GM15510 (cell line): ENCODE results near the gene PLCL2.

Experiments
- POLR2A ChIP-seq: IDR thresholded peaks from 3 replicates; pipeline ENCODE4 v1.6.1; 2011; ENCODE audit warnings: borderline replicate concordance; ENCODE audit not compliant: insufficient read length; ENCODE audit errors: extremely low read depth

PLCL2 gene

GRCh38 chr3:16898595-16899395 is 14.0 kb downstream of the PLCL2 start:
- no peak for TF ChIP-seq POLR2A

GRCh38 chr3:16899919-16900318 is 15.2 kb downstream of the PLCL2 start:
- TF ChIP-seq POLR2A = no peak

- no peak for TF ChIP-seq POLR2A
These were observed 16.2 kb downstream of the PLCL2 start for GRCh38 chr3:16900779-16901440.

DNA sequence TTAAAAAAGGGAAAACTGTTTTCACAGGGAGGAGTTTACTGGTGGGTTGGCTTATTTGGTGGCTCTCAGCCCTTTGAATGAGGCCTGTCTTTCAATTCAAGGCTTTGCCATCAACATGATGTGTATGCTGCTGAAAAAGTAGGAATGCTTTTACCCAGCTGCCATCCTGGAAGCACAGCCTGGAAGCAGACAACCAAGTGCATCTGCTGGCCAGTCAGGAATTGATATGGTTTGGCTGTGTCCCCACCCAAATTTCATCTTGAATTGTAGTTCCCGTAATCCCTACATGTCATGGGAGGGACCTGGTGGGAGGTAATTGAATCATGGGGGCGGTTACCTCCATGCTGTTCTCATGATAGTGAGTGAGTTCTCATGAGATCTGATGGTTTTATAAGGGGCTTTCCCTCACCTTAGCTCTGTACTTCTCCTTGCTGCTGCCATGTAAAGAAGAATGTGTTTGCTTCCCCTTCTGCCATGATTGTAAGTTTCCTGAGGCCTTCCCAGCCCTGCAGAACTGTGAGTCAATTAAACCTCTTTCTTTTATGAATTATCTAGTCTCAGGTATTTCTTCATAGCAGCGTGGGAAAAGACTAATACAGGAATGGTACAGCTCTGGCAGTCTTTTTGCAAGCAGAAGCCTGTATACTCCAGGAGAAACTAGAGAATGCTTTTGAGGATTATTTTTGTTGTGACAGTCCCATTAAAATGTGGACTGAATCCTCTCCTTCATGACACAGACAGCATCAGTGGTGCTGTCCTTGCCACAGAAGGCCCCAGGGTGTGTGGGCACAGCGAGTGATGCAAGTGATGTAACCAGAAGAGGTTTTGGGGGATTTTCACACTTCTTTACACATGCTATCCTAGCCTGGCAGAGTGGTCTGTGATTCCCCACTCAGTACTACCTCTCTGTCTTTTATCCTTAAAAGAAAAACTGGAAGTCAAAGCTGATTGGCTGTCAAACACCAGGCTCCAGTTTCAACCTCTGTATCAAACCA is 20.0 kb downstream of the PLCL2 start:
- TF ChIP-seq POLR2A = no peak

DNA sequence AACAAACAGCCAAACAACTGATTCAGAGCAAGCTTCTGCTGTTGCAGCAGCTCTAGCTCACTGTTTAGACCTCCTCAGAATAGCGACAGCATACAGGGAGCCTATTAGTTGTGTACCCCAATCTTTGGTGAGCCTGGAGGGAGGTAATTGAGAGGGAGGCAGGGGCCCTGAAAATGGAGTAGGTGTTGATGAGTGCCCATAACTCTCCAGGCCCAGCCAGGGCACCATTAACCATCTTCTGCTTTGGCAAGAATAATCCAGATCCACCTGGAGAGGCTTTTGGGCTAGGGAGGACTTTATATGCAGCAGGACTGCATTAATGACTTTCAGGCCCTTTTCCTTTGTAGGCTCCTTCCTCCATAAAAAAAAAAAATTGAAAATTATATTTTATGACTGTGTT is 20.9 kb downstream of the PLCL2 start:
- no peak for TF ChIP-seq POLR2A

- TF ChIP-seq POLR2A = no peak
These were observed 21.9 kb downstream of the PLCL2 start for GRCh38 chr3:16906682-16907081.

- no peak for TF ChIP-seq POLR2A
These were observed 22.5 kb downstream of the PLCL2 start for GRCh38 chr3:16907243-16907642.

DNA sequence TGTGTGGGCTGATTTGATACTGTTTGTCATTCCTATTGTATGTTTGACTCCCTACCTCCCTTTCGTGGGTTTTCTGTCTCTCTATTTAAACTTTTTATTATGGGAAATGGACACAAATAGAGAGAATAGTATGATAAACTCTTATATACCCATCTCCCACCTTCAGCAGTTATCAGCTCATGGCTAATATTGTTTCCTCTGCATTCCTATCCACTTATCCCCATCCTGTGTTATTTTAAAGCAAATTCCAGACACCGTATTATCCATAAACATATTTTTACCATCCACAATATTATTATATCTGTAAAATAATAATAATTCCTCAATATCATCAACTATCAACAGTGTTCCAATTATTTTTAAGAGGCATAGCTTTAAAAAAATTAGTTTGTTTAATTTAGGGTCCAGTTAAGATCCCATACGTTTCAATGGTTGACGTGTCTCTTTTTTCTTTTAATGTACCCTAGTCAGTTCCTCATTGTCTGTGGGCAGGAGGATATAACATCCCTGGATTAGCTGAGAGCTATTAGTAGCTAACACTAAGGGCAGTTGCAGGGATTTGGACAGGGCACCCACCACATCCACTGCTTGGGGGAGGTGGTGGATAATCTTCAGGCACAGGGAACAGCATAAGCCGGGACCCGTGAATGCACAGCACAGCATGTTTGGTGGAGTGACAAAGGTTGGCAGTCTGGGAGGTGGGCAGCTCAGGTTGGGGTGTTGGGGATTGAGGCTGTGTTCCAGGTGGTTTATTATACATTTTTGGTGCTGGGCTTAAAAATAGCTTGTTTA is 23.5 kb downstream of the PLCL2 start:
- TF ChIP-seq POLR2A = no peak

- TF ChIP-seq POLR2A = no peak
These were observed 24.1 kb downstream of the PLCL2 start for GRCh38 chr3:16908896-16909295.

- TF ChIP-seq POLR2A = no peak
These were observed 25.0 kb downstream of the PLCL2 start for GRCh38 chr3:16909802-16910201.

- no peak for TF ChIP-seq POLR2A
These were observed 25.5 kb downstream of the PLCL2 start for GRCh38 chr3:16910207-16910606.

- no peak for TF ChIP-seq POLR2A
These were observed 27.2 kb downstream of the PLCL2 start for GRCh38 chr3:16911916-16912315.

DNA sequence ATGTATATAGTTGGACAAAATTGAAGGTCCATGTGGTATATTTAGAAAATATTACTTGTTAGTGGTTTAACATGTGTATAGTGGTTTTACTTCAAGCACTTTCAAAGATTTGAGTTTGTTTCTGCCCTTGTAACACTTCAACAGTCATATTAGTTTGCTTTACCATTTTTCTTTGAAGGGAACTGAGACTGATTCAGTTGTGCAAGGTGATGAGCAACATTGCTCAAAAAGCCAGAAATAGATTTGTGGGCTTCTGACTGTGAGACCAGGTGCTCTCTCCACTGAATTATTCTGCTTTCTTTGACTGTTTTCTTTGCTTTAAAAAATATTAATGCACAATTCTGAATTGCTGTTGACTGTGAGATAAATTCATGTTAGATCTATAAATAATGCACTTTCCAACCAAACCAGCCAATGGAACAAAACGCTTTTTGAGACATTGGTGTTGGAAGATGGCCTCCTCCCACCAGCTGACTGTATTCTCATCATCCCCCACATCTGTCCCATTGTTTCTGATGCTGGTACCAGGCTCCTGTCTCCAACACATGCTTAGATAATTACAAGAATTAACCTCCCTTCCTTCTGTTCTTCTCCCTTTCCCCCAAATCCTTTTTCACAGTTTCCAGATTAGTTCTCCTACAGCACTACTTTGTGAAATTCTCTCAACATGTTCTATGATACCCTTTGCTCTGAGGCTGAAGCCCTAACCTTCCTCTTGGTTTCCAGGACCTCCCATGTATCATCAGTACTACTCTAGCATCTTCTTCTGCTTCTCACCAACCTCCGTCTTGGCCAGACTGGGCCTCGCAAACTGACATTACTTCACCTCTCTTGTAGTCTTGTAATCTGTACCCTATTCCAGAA is 27.9 kb downstream of the PLCL2 start:
- no peak for TF ChIP-seq POLR2A
